HCT116 (cell line): ENCODE measurements around the gene CCDC61. TPM values are rescaled to one million over a fixed set of nuclear protein-coding genes. Genes with fewer than 3 reads are reported as not detected.

ENCODE experiments used
- ATAC-seq: fragments of 200-7000 bp; cut with Tn5 transposase; 2 replicates; pipeline ENCODE4 v1.9.1; 2020; ENCODE audit warnings: mild to moderate bottlenecking, moderate library complexity
- BruUV-seq: library from RNA; stranded (reverse); fragments of 400-500 nt; replicated peaks from 2 replicates; lab custom pipeline; 2021; lab: Mats Ljungman, UMichigan
- CTCF ChIA-PET: fragments of 300-600 bp; sonication (Branson Sonifier 250); formaldehyde crosslinking; loops from one replicate; lab custom pipeline; 2021; ENCODE audit warnings: antibody characterized with exemption; lab: Charles Lee
- POLR2A ChIA-PET: fragments of 300-600, 350-600 bp; sonication (Branson Sonifier 250); formaldehyde crosslinking; loops from one replicate; lab custom pipeline; 2021; ENCODE audit warnings: antibody characterized with exemption; lab: Charles Lee
- RAD21 ChIA-PET, 2 experiments: fragments of 300-600 bp; sonication (Branson Sonifier 250); formaldehyde crosslinking; loops; one replicate each; lab custom pipeline; 2023; ENCODE audit warnings: low total read pairs in 2 of 2; ENCODE audit not compliant: uncharacterized antibody in 2 of 2, unreplicated experiment in 2 of 2, low non-redundant PET in 1 of 2; lab: Charles Lee
- DNase-seq: peaks from one replicate; pipeline ENCODE4 v3.0.0-alpha.2; 2010; ENCODE audit warnings: low read depth, low spot score
- H2AFZ ChIP-seq: fragments of 200-600 bp; shearing (Covaris generic), sonication (generic); 2 replicates; pipeline ENCODE4 v1.6.1; 2017; ENCODE audit warnings: low read depth, mixed run types, mixed read lengths, antibody characterized with exemption, low read length; ENCODE audit not compliant: poor library complexity, severe bottlenecking
- H3K27ac ChIP-seq: 2 replicates; pipeline ENCODE4 v1.5.1; 2012; ENCODE audit warnings: low read depth, low read length
- H3K27me3 ChIP-seq: fragments of 200-600 bp; sonication (generic); 2 replicates; pipeline ENCODE4 v1.6.1; 2016; ENCODE audit warnings: mixed run types, low read length, mixed read lengths; ENCODE audit not compliant: insufficient read depth
- H3K36me3 ChIP-seq, 2 experiments: fragments of 200-500 bp in 1 of 2; fragments of 200-600 bp in 1 of 2; sonication (Bioruptor generic) in 1 of 2; sonication (generic) in 1 of 2; 2 replicates each; pipeline versions ENCODE4 v1.5.1 to v1.6.1; 2014 to 2016; ENCODE audit warnings: low read length in 2 of 2, inconsistent platforms in 1 of 2, mixed read lengths in 1 of 2, mixed run types in 1 of 2; ENCODE audit not compliant: insufficient read depth in 2 of 2, control insufficient read depth in 1 of 2
- H3K4me1 ChIP-seq, 2 experiments: fragments of 200-600 bp in 1 of 2; sonication (generic) in 1 of 2; 2 replicates each; pipeline versions ENCODE4 v1.5.1 to v1.6.1; 2012 to 2017; ENCODE audit warnings: low read length in 2 of 2, inconsistent platforms in 1 of 2, mild to moderate bottlenecking in 1 of 2, mixed read lengths in 1 of 2, mixed run types in 1 of 2, moderate library complexity in 1 of 2; ENCODE audit not compliant: insufficient read depth in 2 of 2, control insufficient read depth in 1 of 2
- H3K4me2 ChIP-seq: fragments of 200-600 bp; sonication (generic); 2 replicates; pipeline ENCODE4 v1.6.1; 2017; ENCODE audit warnings: mixed run types, low read length, mixed read lengths
- H3K4me3 ChIP-seq, 2 experiments: fragments of 200-600 bp in 1 of 2; sonication (generic) in 1 of 2; replicated peaks in 1 of 2; 2 replicates each; pipeline ENCODE4 v1.5.1; 2011 to 2016; ENCODE audit warnings: low read length in 2 of 2, control low read depth in 1 of 2, low read depth in 1 of 2, mild to moderate bottlenecking in 1 of 2, mixed read lengths in 1 of 2, mixed run types in 1 of 2
- H3K79me2 ChIP-seq: fragments of 200-600 bp; sonication (generic); 2 replicates; pipeline ENCODE4 v1.6.1; 2017; ENCODE audit warnings: mild to moderate bottlenecking, mixed run types, low read length, moderate library complexity, mixed read lengths; ENCODE audit not compliant: insufficient read depth
- H3K9ac ChIP-seq: fragments of 200-600 bp; sonication (generic); 2 replicates; pipeline ENCODE4 v1.6.1; 2016; ENCODE audit warnings: low read length, mixed read lengths
- H3K9me2 ChIP-seq: fragments of 200-600 bp; sonication (generic), shearing (Covaris generic); 2 replicates; pipeline ENCODE4 v1.6.1; 2017; ENCODE audit warnings: mixed run types, mild to moderate bottlenecking, moderate library complexity; ENCODE audit not compliant: insufficient read depth
- H3K9me3 ChIP-seq, 2 experiments: fragments of 200-500 bp in 1 of 2; fragments of 200-600 bp in 1 of 2; sonication (Bioruptor generic) in 1 of 2; sonication (generic) in 1 of 2; 2 replicates each; pipeline ENCODE4 v1.6.1; 2014 to 2017; ENCODE audit warnings: low read length in 2 of 2, mixed read lengths in 2 of 2, inconsistent platforms in 1 of 2, low read depth in 1 of 2, mild to moderate bottlenecking in 1 of 2, mixed run types in 1 of 2, moderate library complexity in 1 of 2; ENCODE audit not compliant: control insufficient read depth in 1 of 2, insufficient read depth in 1 of 2
- H4K20me1 ChIP-seq: fragments of 200-600 bp; sonication (generic), shearing (Covaris generic); 2 replicates; pipeline ENCODE4 v1.6.1; 2017; ENCODE audit warnings: mixed run types, mild to moderate bottlenecking, moderate library complexity; ENCODE audit not compliant: insufficient read depth
- CEBPB ChIP-seq: IDR thresholded peaks from 2 replicates; pipeline ENCODE4 v1.6.1; 2012; ENCODE audit warnings: low read depth
- EGR1 ChIP-seq: IDR thresholded peaks from 2 replicates; pipeline ENCODE4 v1.6.1; 2012; ENCODE audit warnings: low read depth
- EZH2 ChIP-seq: fragments of 200-600 bp; sonication (generic); IDR thresholded peaks from 2 replicates; pipeline ENCODE4 v1.6.1; 2017; ENCODE audit warnings: antibody characterized with exemption, mixed run types
- POLR2AphosphoS5 ChIP-seq: IDR thresholded peaks from 2 replicates; pipeline ENCODE4 v1.6.1; 2011; ENCODE audit warnings: mild to moderate bottlenecking, low read depth, low read length, moderate library complexity
- SP1 ChIP-seq: IDR thresholded peaks from 2 replicates; pipeline ENCODE4 v1.6.1; 2012; ENCODE audit warnings: low read depth
- SRF ChIP-seq: IDR thresholded peaks from 2 replicates; pipeline ENCODE4 v1.6.1; 2012; ENCODE audit warnings: low read depth
- YY1 ChIP-seq: IDR thresholded peaks from 2 replicates; pipeline ENCODE4 v1.6.1; 2011; ENCODE audit warnings: low read length, low read depth, moderate library complexity, mild to moderate bottlenecking; ENCODE audit not compliant: insufficient replicate concordance; ENCODE audit errors: extremely low read depth
- ZFX ChIP-seq: fragments of 450-650 bp; IDR thresholded peaks from 2 replicates; pipeline ENCODE4 v1.6.1; 2017
- ZNF274 ChIP-seq: fragments of 200-500 bp; sonication (Bioruptor generic); IDR thresholded peaks from 2 replicates; pipeline ENCODE4 v1.6.1; 2014; ENCODE audit warnings: mild to moderate bottlenecking, low read depth, low read length, inconsistent platforms
- intact Hi-C: fragments of 100-400 bp; cut with micrococcal nuclease; formaldehyde crosslinking; loops from 2 replicates; pipeline ENCODE4 v1.10.0; 2022
- total RNA-seq: library from RNA; stranded (reverse); gene quantifications from one replicate; pipeline ENCODE4 v1.2.1, GENCODE V29; 2021; ENCODE audit not compliant: unreplicated experiment
- TF ChIP-seq, protein P1 (sequence below): IDR thresholded peaks from 2 replicates; pipeline ENCODE4 v1.6.1; 2011; ENCODE audit warnings: mild to moderate bottlenecking, low read length, moderate library complexity; ENCODE audit not compliant: insufficient replicate concordance; ENCODE audit errors: extremely low read depth
- TF ChIP-seq, protein P2 (sequence below): IDR thresholded peaks from 2 replicates; pipeline ENCODE4 v1.6.1; 2012

CCDC61 gene
- total RNA-seq, 1 experiment from 2014 or later, result 12.2 TPM

DNA sequence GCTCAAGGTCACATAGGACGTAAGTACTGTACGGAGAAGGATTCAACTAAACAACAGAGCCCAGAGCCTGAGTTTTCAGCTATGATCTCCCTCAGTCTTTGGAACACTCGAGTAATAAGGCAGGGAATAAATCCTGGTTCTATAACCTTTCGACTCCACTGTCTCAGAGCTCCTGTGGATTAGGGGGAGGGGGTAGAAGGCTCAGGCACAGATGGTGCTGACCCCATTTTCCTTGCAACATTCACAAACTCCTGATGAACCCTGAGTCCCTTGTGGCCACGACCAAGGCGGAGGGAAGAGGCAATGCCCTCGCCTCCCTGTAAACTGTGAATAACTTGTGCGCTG is 43.0 kb upstream of the CCDC61 start:
- Histone ChIP-seq H3K4me2 (no peak overlapping the region), H3K27me3 (no peaks in the 10 kb centered on the region), H4K20me1 (no peaks in the 10 kb centered on the region), H3K4me1 (peaks cover 10 to 34% of the 10 kb centered on the region in 2 experiments; a peak in 3 of 4 replicates), H3K79me2 (no peaks in the 10 kb centered on the region), H3K36me3 (no peaks in the 10 kb centered on the region), H3K9me2 (no peaks in the 10 kb centered on the region), H3K27ac (no peak overlapping the region), H3K9ac (no peak overlapping the region), H3K9me3 (no peaks in the 10 kb centered on the region), H3K4me3 (no peak overlapping the region), H2AFZ (no peak overlapping the region)
- ATAC-seq, result no peak
- intact Hi-C loops, result no loop called here
- CTCF ChIA-PET, result interaction anchor here (0.9 kb wide), 1 partner anchor 8 kb away, joined by 3 read pairs; no protein-coding TSS in a partner anchor
- RAD21 ChIA-PET, result no interaction called here
- DNase-seq, result no peak
- POLR2A ChIA-PET, result no interaction called here
- TF ChIP-seq, protein P1, sequence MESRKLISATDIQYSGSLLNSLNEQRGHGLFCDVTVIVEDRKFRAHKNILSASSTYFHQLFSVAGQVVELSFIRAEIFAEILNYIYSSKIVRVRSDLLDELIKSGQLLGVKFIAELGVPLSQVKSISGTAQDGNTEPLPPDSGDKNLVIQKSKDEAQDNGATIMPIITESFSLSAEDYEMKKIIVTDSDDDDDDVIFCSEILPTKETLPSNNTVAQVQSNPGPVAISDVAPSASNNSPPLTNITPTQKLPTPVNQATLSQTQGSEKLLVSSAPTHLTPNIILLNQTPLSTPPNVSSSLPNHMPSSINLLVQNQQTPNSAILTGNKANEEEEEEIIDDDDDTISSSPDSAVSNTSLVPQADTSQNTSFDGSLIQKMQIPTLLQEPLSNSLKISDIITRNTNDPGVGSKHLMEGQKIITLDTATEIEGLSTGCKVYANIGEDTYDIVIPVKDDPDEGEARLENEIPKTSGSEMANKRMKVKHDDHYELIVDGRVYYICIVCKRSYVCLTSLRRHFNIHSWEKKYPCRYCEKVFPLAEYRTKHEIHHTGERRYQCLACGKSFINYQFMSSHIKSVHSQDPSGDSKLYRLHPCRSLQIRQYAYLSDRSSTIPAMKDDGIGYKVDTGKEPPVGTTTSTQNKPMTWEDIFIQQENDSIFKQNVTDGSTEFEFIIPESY, result no peak
- no peak for TF ChIP-seq SRF
- TF ChIP-seq YY1, result no peak
- no peak for TF ChIP-seq ZNF274
- TF ChIP-seq CEBPB, result no peak
- TF ChIP-seq SP1, result no peak
- TF ChIP-seq, protein P2, sequence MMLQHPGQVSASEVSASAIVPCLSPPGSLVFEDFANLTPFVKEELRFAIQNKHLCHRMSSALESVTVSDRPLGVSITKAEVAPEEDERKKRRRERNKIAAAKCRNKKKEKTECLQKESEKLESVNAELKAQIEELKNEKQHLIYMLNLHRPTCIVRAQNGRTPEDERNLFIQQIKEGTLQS, result no peak
- no peak for TF ChIP-seq EGR1
- TF ChIP-seq EZH2, result no peak
- TF ChIP-seq POLR2AphosphoS5, result no peak
- no peak for TF ChIP-seq ZFX
- no TSS peak for BruUV-seq
